Measurements from ENCODE around the gene C11orf16.
"Not testable (repeated sequence)": the region's sequence is repeated elsewhere in the genome, so short reads cannot be mapped to it uniquely, and the experiment has no call there.

C11orf16 gene

GRCh38 chr11:8934742-8935488 lies 2.2 kb upstream of the C11orf16 start:
- no peak for DNase-seq

GRCh38 chr11:8933931-8934330 lies 1.2 kb upstream of the C11orf16 start:
- DNase-seq, result no peak

- DNase-seq, result no peak
Measured at GRCh38 chr11:8930456-8931175, 2.1 kb downstream of the C11orf16 start.

GRCh38 chr11:8928981-8929615 lies 3.6 kb downstream of the C11orf16 start:
- no peak for DNase-seq

- DNase-seq, result no peak
Measured at GRCh38 chr11:8928205-8928604, 4.5 kb downstream of the C11orf16 start.

- no peak for DNase-seq
Measured at GRCh38 chr11:8927233-8927632, 5.5 kb downstream of the C11orf16 start.

- no peak for DNase-seq
Measured at GRCh38 chr11:8926236-8926635, 6.5 kb downstream of the C11orf16 start.

- no peak for DNase-seq
Measured at GRCh38 chr11:8925711-8926110, 7.0 kb downstream of the C11orf16 start.

- DNase-seq, result no peak
Measured at GRCh38 chr11:8922691-8923090, 10.1 kb downstream of the C11orf16 start.

- no peak for DNase-seq
Measured at GRCh38 chr11:8917157-8917825, 15.5 kb downstream of the C11orf16 start.

GRCh38 chr11:8914661-8915018 lies 18.1 kb downstream of the C11orf16 start:
- DNase-seq, result no peak

GRCh38 chr11:8913961-8914660 lies 18.6 kb downstream of the C11orf16 start:
- peak; percentile 85 to 86 for DNase-seq

GRCh38 chr11:8911029-8911823 lies 21.5 kb downstream of the C11orf16 start, which contains the start of gene AKIP1:
AKIP1 (plus strand) TSS chr11:8911189; CDS start chr11:8911450, 261 bp downstream.
- peak; percentile 94 to 96 for DNase-seq

GRCh38 chr11:8910649-8911026 lies 22.1 kb downstream of the C11orf16 start:
- no peak for DNase-seq

- no peak for DNase-seq
Measured at GRCh38 chr11:8908099-8908498, 24.6 kb downstream of the C11orf16 start.

- DNase-seq, result no peak
Measured at GRCh38 chr11:8907116-8907515, 25.6 kb downstream of the C11orf16 start.

GRCh38 chr11:8905528-8906165 lies 27.1 kb downstream of the C11orf16 start:
- no peak for DNase-seq

GRCh38 chr11:8899119-8899753 lies 33.5 kb downstream of the C11orf16 start:
- DNase-seq, result no peak

GRCh38 chr11:8891185-8891584 lies 41.6 kb downstream of the C11orf16 start:
- not testable (repeated sequence) for DNase-seq

GRCh38 chr11:8886322-8886721 lies 46.4 kb downstream of the C11orf16 start:
- DNase-seq, result no peak

- peak; percentile 83 to 89 for DNase-seq
Measured at GRCh38 chr11:8881585-8881984, 51.2 kb downstream of the C11orf16 start.
